ENCODE measurements around the gene LY86. TPM values are rescaled to one million over a fixed set of nuclear protein-coding genes. Genes with fewer than 3 reads are reported as not detected.

The LY86 gene
- total RNA-seq, 1 experiment from 2014 or later, result not detected

GRCh38 chr6:6660339-6661045 lies 72.0 kb downstream of the LY86 start:
- POLR2A ChIA-PET, result interaction anchor here (0.6 to 1.4 kb wide), 3 partner anchors 14 to 1108 kb away, joined by 3 to 4 read pairs (median 3); no protein-coding TSS in a partner anchor
- TF ChIP-seq, protein P1, sequence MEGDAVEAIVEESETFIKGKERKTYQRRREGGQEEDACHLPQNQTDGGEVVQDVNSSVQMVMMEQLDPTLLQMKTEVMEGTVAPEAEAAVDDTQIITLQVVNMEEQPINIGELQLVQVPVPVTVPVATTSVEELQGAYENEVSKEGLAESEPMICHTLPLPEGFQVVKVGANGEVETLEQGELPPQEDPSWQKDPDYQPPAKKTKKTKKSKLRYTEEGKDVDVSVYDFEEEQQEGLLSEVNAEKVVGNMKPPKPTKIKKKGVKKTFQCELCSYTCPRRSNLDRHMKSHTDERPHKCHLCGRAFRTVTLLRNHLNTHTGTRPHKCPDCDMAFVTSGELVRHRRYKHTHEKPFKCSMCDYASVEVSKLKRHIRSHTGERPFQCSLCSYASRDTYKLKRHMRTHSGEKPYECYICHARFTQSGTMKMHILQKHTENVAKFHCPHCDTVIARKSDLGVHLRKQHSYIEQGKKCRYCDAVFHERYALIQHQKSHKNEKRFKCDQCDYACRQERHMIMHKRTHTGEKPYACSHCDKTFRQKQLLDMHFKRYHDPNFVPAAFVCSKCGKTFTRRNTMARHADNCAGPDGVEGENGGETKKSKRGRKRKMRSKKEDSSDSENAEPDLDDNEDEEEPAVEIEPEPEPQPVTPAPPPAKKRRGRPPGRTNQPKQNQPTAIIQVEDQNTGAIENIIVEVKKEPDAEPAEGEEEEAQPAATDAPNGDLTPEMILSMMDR (IDR thresholded peaks at IDR 0.05; ENCODE audit: unreplicated experiment), result no peak
- no TSS peak for BruUV-seq (replicated peaks)
- Mint-ChIP-seq H3K4me3 (ENCODE audit: unreplicated experiment) (no peak overlapping the region), H3K27me3 (ENCODE audit: insufficient read depth, unreplicated experiment) (no peaks in the 10 kb centered on the region), H3K9me3 (ENCODE audit: unreplicated experiment) (no peaks in the 10 kb centered on the region), H3K36me3 (ENCODE audit: insufficient read depth, unreplicated experiment) (no peaks in the 10 kb centered on the region), H3K4me1 (ENCODE audit: insufficient read depth, unreplicated experiment) (peaks cover 14% of the 10 kb centered on the region), H3K27ac (ENCODE audit: low read depth, unreplicated experiment) (no peak overlapping the region)
- CTCF ChIA-PET, result interaction anchor here (0.6 to 2.6 kb wide), 6 partner anchors 11 to 114 kb away, joined by 3 to 10 read pairs (median 4); no protein-coding TSS in a partner anchor
- intact Hi-C loops (cut with micrococcal nuclease), result no loop called here
- no peak for DNase-seq (ENCODE audit: unreplicated experiment)

GRCh38 chr6:6661191-6661590 lies 72.7 kb downstream of the LY86 start:
- Mint-ChIP-seq H3K27ac (ENCODE audit: low read depth, unreplicated experiment) (no peak overlapping the region), H3K4me3 (ENCODE audit: unreplicated experiment) (no peak overlapping the region), H3K36me3 (ENCODE audit: insufficient read depth, unreplicated experiment) (no peaks in the 10 kb centered on the region), H3K9me3 (ENCODE audit: unreplicated experiment) (no peaks in the 10 kb centered on the region), H3K27me3 (ENCODE audit: insufficient read depth, unreplicated experiment) (no peaks in the 10 kb centered on the region), H3K4me1 (ENCODE audit: insufficient read depth, unreplicated experiment) (peaks cover 14% of the 10 kb centered on the region)
- no peak for DNase-seq (ENCODE audit: unreplicated experiment)
- intact Hi-C loops (cut with micrococcal nuclease), result no loop called here
- TF ChIP-seq, protein P1 (IDR thresholded peaks at IDR 0.05; ENCODE audit: unreplicated experiment), result no peak
- BruUV-seq (replicated peaks), result no TSS peak
- ChIA-PET CTCF (interaction anchor here (1.5 to 2.6 kb wide), 3 partner anchors 15 to 51 kb away, joined by 3 to 10 read pairs (median 5); no protein-coding TSS in a partner anchor), POLR2A (interaction anchor here (1.2 to 1.4 kb wide), 2 partner anchors 13 to 16 kb away, joined by 3 to 5 read pairs; no protein-coding TSS in a partner anchor)

- Mint-ChIP-seq H3K4me3 (ENCODE audit: unreplicated experiment) (no peak overlapping the region), H3K36me3 (ENCODE audit: insufficient read depth, unreplicated experiment) (no peaks in the 10 kb centered on the region), H3K27me3 (ENCODE audit: insufficient read depth, unreplicated experiment) (no peaks in the 10 kb centered on the region), H3K4me1 (ENCODE audit: insufficient read depth, unreplicated experiment) (peaks cover 14% of the 10 kb centered on the region), H3K27ac (ENCODE audit: low read depth, unreplicated experiment) (no peak overlapping the region), H3K9me3 (ENCODE audit: unreplicated experiment) (no peaks in the 10 kb centered on the region)
- ChIA-PET CTCF (interaction anchor here (0.8 to 2.6 kb wide), 3 partner anchors 13 to 16 kb away, joined by 3 to 10 read pairs (median 5); no protein-coding TSS in a partner anchor), POLR2A (interaction anchor here (1.2 to 1.4 kb wide), 2 partner anchors 13 to 16 kb away, joined by 3 to 5 read pairs; no protein-coding TSS in a partner anchor)
- no TSS peak for BruUV-seq (replicated peaks)
- peak; percentile 91 for DNase-seq (ENCODE audit: unreplicated experiment)
- intact Hi-C loops (cut with micrococcal nuclease), result no loop called here
- TF ChIP-seq, protein P1 (IDR thresholded peaks at IDR 0.05; ENCODE audit: unreplicated experiment), result no peak
Measured at GRCh38 chr6:6661684-6662083, 73.2 kb downstream of the LY86 start.

- Mint-ChIP-seq H3K9me3 (ENCODE audit: unreplicated experiment) (no peaks in the 10 kb centered on the region), H3K36me3 (ENCODE audit: insufficient read depth, unreplicated experiment) (no peaks in the 10 kb centered on the region), H3K27me3 (ENCODE audit: insufficient read depth, unreplicated experiment) (no peaks in the 10 kb centered on the region), H3K4me1 (ENCODE audit: insufficient read depth, unreplicated experiment) (peaks cover 14% of the 10 kb centered on the region), H3K27ac (ENCODE audit: low read depth, unreplicated experiment) (no peak overlapping the region), H3K4me3 (ENCODE audit: unreplicated experiment) (no peak overlapping the region)
- BruUV-seq (replicated peaks), result no TSS peak
- intact Hi-C loops (cut with micrococcal nuclease), result no loop called here
- no peak for DNase-seq (ENCODE audit: unreplicated experiment)
- CTCF ChIA-PET, result interaction anchor here (2.8 kb wide), 1 partner anchor 13 kb away, joined by 15 read pairs; no protein-coding TSS in a partner anchor
- POLR2A ChIA-PET, result no interaction called here
- TF ChIP-seq, protein P1 (IDR thresholded peaks at IDR 0.05; ENCODE audit: unreplicated experiment), result no peak
Measured at GRCh38 chr6:6663421-6664135, 75.1 kb downstream of the LY86 start.
